ENCODE results near the gene OBSL1.

OBSL1 gene

DNA sequence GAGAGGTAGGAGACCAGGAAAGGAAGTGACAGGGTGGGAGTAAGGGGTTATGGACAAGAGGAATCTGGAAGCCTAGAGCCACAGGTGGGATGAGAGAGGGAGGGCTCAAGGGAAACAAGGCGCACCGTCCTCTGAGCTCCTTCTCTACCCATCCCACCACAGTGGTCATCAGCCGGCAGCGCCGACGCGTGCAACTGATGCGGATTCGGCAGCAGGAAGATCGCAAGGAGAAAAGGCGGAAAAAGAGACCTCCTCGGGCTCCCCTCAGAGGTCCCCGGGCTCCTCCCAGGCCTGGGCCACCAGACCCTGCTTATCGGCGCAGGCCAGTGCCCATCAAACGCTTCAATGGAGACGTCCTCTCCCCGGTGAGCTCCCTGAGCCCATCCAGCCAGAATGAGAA, 22.3 kb downstream of the OBSL1 start:
- DNase-seq, result no peak

GRCh38 chr2:219547621-219548020, 23.7 kb downstream of the OBSL1 start:
- no peak for DNase-seq

DNA sequence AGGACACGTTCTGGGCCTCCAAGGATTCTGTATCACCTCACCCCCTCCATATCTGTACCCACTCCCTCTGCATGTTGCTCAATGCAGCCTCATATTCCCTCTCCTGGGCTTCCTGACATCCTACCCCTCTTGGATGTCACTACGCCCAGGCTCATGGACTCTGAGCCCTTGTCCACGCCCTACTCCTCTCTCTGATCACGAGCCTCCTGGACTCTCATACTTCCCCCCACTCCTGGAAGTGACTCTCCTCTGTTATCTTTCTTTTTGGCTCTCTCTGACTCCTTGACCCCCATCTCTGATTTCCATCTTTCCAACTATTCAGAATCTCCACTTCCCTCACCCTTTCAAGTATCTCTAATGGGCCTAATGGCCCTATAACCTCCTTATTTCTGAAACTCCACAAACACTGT, 25.4 kb downstream of the OBSL1 start:
- DNase-seq, result no peak

GRCh38 chr2:219545295-219545942, 25.9 kb downstream of the OBSL1 start:
- DNase-seq, result no peak

DNA sequence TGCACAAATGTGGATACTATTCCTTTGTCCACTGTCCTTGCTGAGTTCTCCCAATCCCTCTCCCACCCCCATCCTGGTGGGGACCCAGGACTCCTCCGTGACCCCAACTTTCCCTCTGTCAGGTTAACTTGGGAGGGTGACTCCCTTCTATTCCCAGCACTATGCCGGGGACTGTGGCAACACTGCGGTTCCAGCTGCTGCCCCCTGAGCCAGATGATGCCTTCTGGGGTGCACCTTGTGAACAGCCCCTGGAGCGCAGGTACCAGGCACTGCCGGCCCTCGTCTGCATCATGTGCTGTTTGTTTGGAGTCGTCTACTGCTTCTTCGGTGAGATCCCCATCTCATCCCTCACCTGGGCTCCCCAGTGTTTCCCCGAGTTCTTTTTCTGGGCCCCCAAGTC, 26.8 kb downstream of the OBSL1 start:
- DNase-seq, result no peak

- peak; percentile 85 to 87 for DNase-seq
Measured at GRCh38 chr2:219543596-219544358, 27.6 kb downstream of the OBSL1 start, which contains the start of the genes CHPF and TMEM198. Gene CHPF, minus strand, starts transcription at chr2:219543809. Its CDS starts 271 bp downstream, at chr2:219543538. Gene TMEM198, plus strand, starts transcription at chr2:219544028. Its CDS starts 700 bp downstream, at chr2:219544728.

- no peak for DNase-seq
Measured at GRCh38 chr2:219542931-219543595, 28.3 kb downstream of the OBSL1 start.

- peak; percentile 35 to 75 for DNase-seq
Measured at GRCh38 chr2:219541611-219542180, 29.6 kb downstream of the OBSL1 start.

GRCh38 chr2:219540784-219541504, 30.4 kb downstream of the OBSL1 start:
- no peak for DNase-seq

- no peak for DNase-seq
Measured at GRCh38 chr2:219539926-219540678, 31.2 kb downstream of the OBSL1 start.

DNA sequence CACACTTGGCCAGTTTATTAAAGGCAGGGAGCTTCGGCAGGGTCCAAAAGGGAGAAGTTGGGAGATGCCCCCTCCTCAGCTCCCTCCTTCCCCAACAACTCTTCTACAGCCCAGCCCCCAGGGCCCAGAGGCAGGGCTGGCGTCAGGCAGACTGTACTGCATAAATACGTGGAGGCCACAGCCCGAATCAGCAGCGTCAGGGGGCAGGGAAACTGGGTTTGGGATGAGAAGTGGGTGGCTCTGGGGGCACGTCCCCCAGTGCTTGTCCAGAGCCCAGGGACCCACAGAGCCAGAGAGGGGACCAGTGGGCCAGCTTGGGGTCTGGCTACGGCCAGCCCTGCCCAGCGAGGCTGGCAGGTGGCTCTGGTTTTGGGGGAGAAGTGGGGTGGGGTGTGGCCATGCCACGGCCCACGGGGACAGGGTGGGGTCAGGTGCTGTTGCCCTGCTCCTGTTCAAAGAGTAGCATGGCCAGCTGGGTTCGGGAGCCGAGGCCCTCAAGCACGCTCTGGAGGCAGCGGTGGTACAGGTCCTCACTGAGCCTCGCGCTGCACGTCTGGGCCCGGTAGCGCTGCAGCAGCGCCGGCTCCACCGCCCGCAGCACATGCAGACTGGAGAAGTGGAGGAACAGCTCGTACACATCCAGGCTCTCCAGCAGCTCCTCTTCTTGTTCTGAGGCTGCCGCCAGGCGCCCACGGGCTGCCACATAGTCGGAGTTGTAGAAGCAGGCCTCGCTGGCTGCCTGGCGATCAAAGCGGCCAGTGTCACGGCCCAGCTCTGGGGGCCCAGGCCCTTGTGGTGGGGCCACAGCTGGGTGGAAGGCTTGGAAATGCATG, 32.2 kb downstream of the OBSL1 start:
- DNase-seq, result no peak

DNA sequence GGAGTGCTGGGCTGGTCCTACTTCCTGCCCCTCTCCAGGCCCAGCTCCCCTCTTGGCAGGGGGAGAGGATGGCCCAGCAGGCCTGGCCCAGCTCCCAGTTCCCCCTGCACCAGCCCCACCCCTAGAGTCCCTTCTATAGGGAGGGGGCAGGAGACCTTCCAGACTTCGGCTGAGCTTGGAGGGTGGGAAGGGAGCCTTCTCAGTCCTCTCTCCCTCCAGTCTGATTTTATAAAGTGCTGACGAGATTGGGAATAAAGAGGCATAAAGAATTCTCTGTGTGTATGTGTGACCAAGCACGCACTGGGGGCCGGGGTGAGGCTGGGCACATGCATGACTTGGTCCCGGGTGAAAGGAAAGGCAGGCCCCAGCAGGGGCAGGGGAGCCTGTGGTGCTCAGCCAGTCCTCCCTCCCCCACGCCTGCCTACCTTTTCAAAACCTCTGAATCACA, 32.8 kb downstream of the OBSL1 start:
- DNase-seq, result no peak

DNA sequence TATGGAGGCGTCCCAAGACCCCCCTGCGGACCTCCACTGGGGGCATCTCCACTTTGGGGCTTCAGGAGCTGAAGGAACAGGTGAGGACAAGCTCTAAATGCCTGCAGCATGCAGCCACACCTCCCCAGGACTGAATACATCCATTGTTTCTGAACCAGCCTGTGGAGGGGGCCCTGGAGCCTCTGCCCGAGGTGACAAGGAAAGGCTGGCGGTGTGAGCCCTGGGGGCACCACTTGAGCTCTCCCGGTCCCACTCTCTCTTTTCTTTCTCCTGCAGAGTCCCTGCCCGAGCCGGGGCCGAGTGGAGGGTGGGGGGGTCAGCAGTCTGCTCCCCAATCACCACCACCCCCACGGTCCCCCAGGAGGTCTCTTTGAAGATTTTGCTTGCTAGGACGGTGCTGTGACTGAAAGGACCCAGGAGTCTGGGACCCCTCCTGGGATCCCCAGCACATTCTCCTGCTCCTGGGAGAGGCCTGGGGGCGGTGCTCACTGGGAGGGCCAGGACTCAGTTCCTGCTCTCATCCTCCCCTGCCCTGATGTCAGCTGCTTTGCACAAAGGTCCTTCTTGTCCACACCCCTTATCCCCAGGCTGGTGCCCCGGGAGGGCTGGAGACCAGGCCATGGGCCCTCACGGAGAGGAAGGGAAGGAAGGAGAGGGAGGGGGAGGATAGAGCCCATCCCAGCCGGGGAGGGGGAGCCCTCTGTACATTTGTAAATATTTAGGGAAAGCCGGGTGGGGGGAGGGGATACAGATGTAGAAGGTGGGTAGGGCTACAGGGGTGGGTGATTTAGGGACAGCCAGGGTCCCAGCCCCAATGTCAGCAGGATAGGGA, 33.5 kb downstream of the OBSL1 start:
- no peak for DNase-seq

- DNase-seq, result no peak
Measured at GRCh38 chr2:219536967-219537366, 34.4 kb downstream of the OBSL1 start.

DNA sequence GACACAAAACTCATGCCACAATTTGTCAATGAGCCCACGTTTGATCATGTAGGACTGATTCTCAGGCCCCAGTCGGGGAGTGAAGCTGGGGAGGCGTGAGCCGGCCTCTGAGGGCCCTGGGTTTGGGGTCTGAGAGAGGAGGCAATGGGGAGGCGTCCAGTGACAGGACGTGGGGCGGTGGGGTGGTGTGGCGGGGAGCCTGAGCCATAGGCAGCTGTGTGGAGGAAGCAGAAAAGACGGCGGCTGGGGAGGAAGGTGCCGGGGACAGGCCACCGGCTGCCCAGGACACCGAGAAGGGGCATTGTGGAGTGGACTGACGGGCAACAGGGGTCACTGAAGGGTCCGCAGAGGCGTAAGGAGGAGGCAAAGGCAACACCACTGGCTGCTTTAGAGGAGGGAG, 34.9 kb downstream of the OBSL1 start:
- DNase-seq, result no peak

DNA sequence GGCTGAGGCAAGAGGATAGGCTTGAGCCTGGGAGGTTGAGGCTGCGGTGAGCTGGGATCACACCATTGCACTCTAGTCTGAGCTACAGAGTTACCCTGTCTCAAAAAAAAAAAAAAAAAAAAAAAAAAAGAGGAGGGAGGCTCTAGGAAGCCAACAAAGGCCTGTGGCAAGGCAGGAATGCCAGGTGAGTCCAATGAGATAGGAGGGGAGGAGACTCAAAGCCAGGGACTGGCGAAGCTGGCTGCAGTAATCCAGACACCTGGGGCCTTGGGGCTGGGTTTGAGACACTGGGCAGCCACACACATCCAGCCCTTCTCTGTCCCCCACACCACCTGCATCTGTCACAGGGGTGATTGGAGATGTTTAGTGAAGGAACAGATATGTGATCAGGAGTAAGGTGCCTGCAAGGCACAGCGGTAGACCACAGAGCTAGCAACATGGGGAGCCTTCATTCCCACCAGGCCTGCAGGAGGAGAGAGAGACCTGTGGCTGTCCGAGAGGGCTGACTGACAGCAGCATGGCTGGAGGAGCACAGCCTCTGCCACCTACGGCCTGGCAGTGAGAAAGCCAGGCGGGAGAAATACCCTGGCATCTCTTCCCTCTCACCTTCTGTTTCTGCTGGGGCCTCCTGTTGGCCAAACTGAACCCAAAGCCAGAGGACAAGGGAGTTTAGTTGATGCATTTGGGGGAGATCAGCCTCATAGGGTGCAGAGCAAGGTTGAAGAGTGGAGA, 37.2 kb downstream of the OBSL1 start:
- no peak for DNase-seq

DNA sequence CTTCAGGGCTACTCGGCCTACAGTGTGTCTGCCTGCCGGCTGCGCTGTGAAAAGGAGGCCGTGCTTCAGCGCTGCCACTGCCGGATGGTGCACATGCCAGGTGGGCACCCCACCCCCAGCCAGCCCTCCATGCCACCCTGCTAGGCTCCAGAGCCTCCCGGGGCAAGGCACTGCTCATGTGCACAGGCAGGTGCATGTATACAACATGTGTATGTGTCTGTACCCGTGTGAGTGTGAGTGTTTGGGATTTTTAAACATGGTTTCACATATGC, 39.0 kb downstream of the OBSL1 start:
- no peak for DNase-seq

DNA sequence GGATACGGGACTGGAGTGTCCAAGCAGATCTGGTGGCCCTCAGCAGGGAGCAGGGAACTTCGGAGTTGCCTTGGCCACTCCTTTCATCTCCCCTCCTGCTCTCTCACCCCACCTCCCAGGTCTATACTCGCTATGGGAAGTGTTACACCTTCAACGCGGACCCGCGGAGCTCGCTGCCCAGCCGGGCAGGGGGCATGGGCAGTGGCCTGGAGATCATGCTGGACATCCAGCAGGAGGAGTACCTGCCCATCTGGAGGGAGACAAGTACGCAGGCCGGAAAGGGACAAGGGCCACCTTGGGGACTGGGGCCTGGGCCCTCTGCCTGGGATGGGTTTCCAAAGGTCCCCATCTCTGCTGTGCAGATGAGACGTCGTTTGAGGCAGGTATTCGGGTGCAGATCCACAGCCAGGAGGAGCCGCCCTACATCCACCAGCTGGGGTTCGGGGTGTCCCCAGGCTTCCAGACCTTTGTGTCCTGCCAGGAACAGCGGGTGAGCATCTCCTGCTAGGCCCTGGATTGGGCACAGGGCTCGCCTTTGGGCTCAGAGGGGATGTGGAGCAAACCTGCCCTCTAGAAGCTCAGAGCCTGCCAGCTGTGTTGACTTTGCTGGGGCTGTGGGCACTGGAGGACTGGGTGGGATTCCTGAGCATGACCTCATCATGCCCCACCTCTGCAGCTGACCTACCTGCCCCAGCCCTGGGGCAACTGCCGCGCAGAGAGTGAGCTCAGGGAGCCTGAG, 39.5 kb downstream of the OBSL1 start:
- no peak for DNase-seq

All from inflammatory macrophage treated with lipopolysaccharide for 1 hour (primary cell).